ENCODE measurements around the gene B9D1. TPM values are rescaled to one million over a fixed set of nuclear protein-coding genes. Genes with fewer than 3 reads are reported as not detected.

Gene B9D1
- polyA plus RNA-seq, 1 of the 3 experiments (the other 2 are of a cell fraction), result 81.6 TPM

- no peak for TF ChIP-seq TEAD4 (IDR thresholded peaks at IDR 0.05; ENCODE audit: borderline replicate concordance, insufficient read depth)
- TF ChIP-seq REST (IDR thresholded peaks at IDR 0.05; ENCODE audit: low read depth, low read length), result no peak
- no peak for TF ChIP-seq RCOR1 (IDR thresholded peaks at IDR 0.05; ENCODE audit: low read length)
Measured at GRCh38 chr17:19304209-19304608, 58.3 kb downstream of the B9D1 start (continued).

GRCh38 chr17:19303367-19303776, 59.2 kb downstream of the B9D1 start:
- no peak overlapping the region for H3K9ac ChIP-seq
- no peaks in the 10 kb centered on the region for H3K27me3 ChIP-seq (ENCODE audit: insufficient read depth)
- no peaks in the 10 kb centered on the region for H3K9me2 ChIP-seq
- H2AFZ ChIP-seq (ENCODE audit: low read depth), result no peak overlapping the region
- H3K79me2 ChIP-seq (ENCODE audit: insufficient read depth), result peaks cover 26% of the 10 kb centered on the region
- ChIA-PET POLR2A (no interaction called here), CTCF (interaction anchor here (1.3 kb wide), 1 partner anchor 19 kb away, joined by 3 read pairs; no protein-coding TSS in a partner anchor)
- H3K4me1 ChIP-seq (ENCODE audit: control insufficient read depth in 1 of 2, insufficient read depth in 2 of 2, low read depth in 1 of 2, low read length in 1 of 2), result peaks cover 6 to 11% of the 10 kb centered on the region in 2 experiments; a peak in 2 of 4 replicates
- TF ChIP-seq IRF3 (IDR thresholded peaks at IDR 0.05; ENCODE audit: low read depth, low read length) (no peak), PBX3 (IDR thresholded peaks at IDR 0.05) (no peak), SMC3 (IDR thresholded peaks at IDR 0.05; ENCODE audit: low read depth, low read length) (no peak)
- no peak overlapping the region for H3K4me3 ChIP-seq (ENCODE audit: low read depth in 2 of 2, low read length in 1 of 2)
- no peaks in the 10 kb centered on the region for H3K9me3 ChIP-seq
- H3K27ac ChIP-seq (ENCODE audit: low read depth in 2 of 2, low read length in 1 of 2), result no peak overlapping the region
- peaks cover 0 to 3% of the 10 kb centered on the region in 2 experiments for H3K36me3 ChIP-seq (replicated peaks in 1 of 2; ENCODE audit: control insufficient read depth in 1 of 2, insufficient read depth in 2 of 2, low read length in 1 of 2)
- no peaks in the 10 kb centered on the region for H3F3A ChIP-seq (replicated peaks; ENCODE audit: insufficient read depth)
- 0 out of 2 replicates have a peak, but pooled peaks cover 8% of the 10 kb centered on the region for H4K20me1 ChIP-seq (ENCODE audit: insufficient read depth)
- 88% methylated on average over 7 of the region's 9 CpGs for WGBS (ENCODE audit: low lambda C conversion rate)
- DNase-seq, result no peak
- H3K4me2 ChIP-seq, result no peak overlapping the region

- no peaks in the 10 kb centered on the region for H3F3A ChIP-seq (replicated peaks; ENCODE audit: insufficient read depth)
- no peak overlapping the region for H2AFZ ChIP-seq (ENCODE audit: low read depth)
- no peak overlapping the region for H3K4me2 ChIP-seq
- WGBS (ENCODE audit: low lambda C conversion rate), result 95% methylated on average over 9 of the region's 9 CpGs
- no peaks in the 10 kb centered on the region for H3K27me3 ChIP-seq (ENCODE audit: insufficient read depth)
- H3K4me1 ChIP-seq (ENCODE audit: control insufficient read depth in 1 of 2, insufficient read depth in 2 of 2, low read depth in 1 of 2, low read length in 1 of 2), result peaks cover 6 to 11% of the 10 kb centered on the region in 2 experiments; a peak in 2 of 4 replicates
- 0 out of 2 replicates have a peak, but pooled peaks cover 8% of the 10 kb centered on the region for H4K20me1 ChIP-seq (ENCODE audit: insufficient read depth)
- no peaks in the 10 kb centered on the region for H3K9me2 ChIP-seq
- H3K36me3 ChIP-seq (replicated peaks in 1 of 2; ENCODE audit: control insufficient read depth in 1 of 2, insufficient read depth in 2 of 2, low read length in 1 of 2), result peaks cover 0 to 3% of the 10 kb centered on the region in 2 experiments
- POLR2A ChIA-PET, result interaction anchor here (0.6 kb wide), 1 partner anchor 412 kb away, joined by 3 read pairs; no protein-coding TSS in a partner anchor
- H3K9me3 ChIP-seq, result no peaks in the 10 kb centered on the region
- no peak overlapping the region for H3K4me3 ChIP-seq (ENCODE audit: low read depth in 2 of 2, low read length in 1 of 2)
- TF ChIP-seq JUND (IDR thresholded peaks at IDR 0.05) (no peak), FOXJ3 (CRISPR knock-in tag; IDR thresholded peaks at IDR 0.05) (no peak), EZH2phosphoT487 (IDR thresholded peaks at IDR 0.05; ENCODE audit: borderline replicate concordance, low read depth) (no peak), GATA2 (CRISPR knock-in tag; IDR thresholded peaks at IDR 0.05) (no peak), YY1 (IDR thresholded peaks at IDR 0.05; ENCODE audit: low read depth) (no peak), REST (IDR thresholded peaks at IDR 0.05; ENCODE audit: low read depth, low read length) (no peak), CHD2 (IDR thresholded peaks at IDR 0.05; ENCODE audit: low read length, partially characterized antibody) (no peak), FOSL2 (IDR thresholded peaks at IDR 0.05; ENCODE audit: borderline replicate concordance, low read depth) (no peak), TCF12 (IDR thresholded peaks at IDR 0.05) (no peak)
- H3K27ac ChIP-seq (ENCODE audit: low read depth in 2 of 2, low read length in 1 of 2), result no peak overlapping the region
- CTCF ChIA-PET, result interaction anchor here (1.3 kb wide), 1 partner anchor 19 kb away, joined by 3 read pairs; no protein-coding TSS in a partner anchor
- DNase-seq, result no peak
- peaks cover 29% of the 10 kb centered on the region for H3K79me2 ChIP-seq (ENCODE audit: insufficient read depth)
- H3K9ac ChIP-seq, result no peak overlapping the region
Measured at GRCh38 chr17:19302791-19303331, 59.7 kb downstream of the B9D1 start.

Data from SK-N-SH (cell line).